8988T (cell line): ENCODE data around the gene KLHL2.
"Not testable (repeated sequence)": the region's sequence is repeated elsewhere in the genome, so short reads cannot be mapped to it uniquely, and the experiment has no call there.

Experiments used
- DNase-seq: peaks from one replicate; pipeline ENCODE4 v3.0.0; 2011

KLHL2 gene

GRCh38 chr4:165331823-165332222 is 124.5 kb downstream of the KLHL2 start:
- DNase-seq = no peak

GRCh38 chr4:165332502-165332901 is 125.1 kb downstream of the KLHL2 start:
- DNase-seq = no peak

GRCh38 chr4:165335163-165335703 is 127.9 kb downstream of the KLHL2 start:
- DNase-seq = no peak

- DNase-seq = no peak
Observed at GRCh38 chr4:165336743-165337142, 129.4 kb downstream of the KLHL2 start.

- DNase-seq = not testable (repeated sequence)
Observed at GRCh38 chr4:165342340-165342739, 135.0 kb downstream of the KLHL2 start.

- no peak for DNase-seq
Observed at GRCh38 chr4:165343353-165344191, 136.2 kb downstream of the KLHL2 start.

GRCh38 chr4:165345666-165346417 is 138.5 kb downstream of the KLHL2 start:
- DNase-seq = no peak

GRCh38 chr4:165347647-165348569 is 140.5 kb downstream of the KLHL2 start:
- no peak for DNase-seq

- DNase-seq = no peak
Observed at GRCh38 chr4:165351359-165352130, 144.2 kb downstream of the KLHL2 start.

GRCh38 chr4:165355900-165356300 is 148.5 kb downstream of the KLHL2 start:
- DNase-seq = no peak

GRCh38 chr4:165359506-165359905 is 152.1 kb downstream of the KLHL2 start:
- no peak for DNase-seq

GRCh38 chr4:165360041-165360695 is 152.8 kb downstream of the KLHL2 start:
- no peak for DNase-seq

GRCh38 chr4:165360985-165361670 is 153.8 kb downstream of the KLHL2 start:
- DNase-seq = no peak

GRCh38 chr4:165361810-165362209 is 154.4 kb downstream of the KLHL2 start:
- no peak for DNase-seq

- DNase-seq = no peak
Observed at GRCh38 chr4:165364452-165365080, 157.2 kb downstream of the KLHL2 start.

- DNase-seq = no peak
Observed at GRCh38 chr4:165367040-165367439, 159.7 kb downstream of the KLHL2 start.

GRCh38 chr4:165368114-165368513 is 160.8 kb downstream of the KLHL2 start:
- DNase-seq = no peak

- no peak for DNase-seq
Observed at GRCh38 chr4:165368567-165368966, 161.2 kb downstream of the KLHL2 start.

- DNase-seq = no peak
Observed at GRCh38 chr4:165369522-165369921, 162.2 kb downstream of the KLHL2 start.

- no peak for DNase-seq
Observed at GRCh38 chr4:165370530-165370929, 163.2 kb downstream of the KLHL2 start.
